Adipose tissue (tissue), 3 donors: Measurements from ENCODE around the gene CST3. TPM values are rescaled to one million over a fixed set of nuclear protein-coding genes. Genes with fewer than 3 reads are reported as not detected.
"Not testable (repeated sequence)": the region's sequence is repeated elsewhere in the genome, so short reads cannot be mapped to it uniquely, and the experiment has no call there.

Source experiments
- H3K27ac ChIP-seq: one replicate; pipeline ENCODE4 v1.5.1; 2013; ENCODE audit warnings: low read depth, low read length
- WGBS, 3 donors: extraction: QIAGEN DNeasy Blood & Tissue Kit; methylation state at CpG; one replicate each; pipeline ENCODE4 v1.1.7; 2013; 5-methylcytosine and 5-hydroxymethylcytosine counted together
- polyA plus RNA-seq, 3 donors: library from polyadenylated mRNA; stranded (reverse); fragments of 200-250 nt; gene quantifications; one replicate each; pipeline ENCODE4 v1.2.3, GENCODE V29; 2013
- donor health status: healthy with polysubstance abuse.
- donor health status: Bipolar disorder and iron deficiency.
- donor health status: healthy.

CST3 gene
- polyA plus RNA-seq, 3 donors: 316 to 1,352 (median 886) TPM

GRCh38 chr20:23620670-23621386 lies 16.9 kb downstream of the CST3 start:
- whole genome bisulfite sequencing, 3 donors: 44 to 82% (median 81%) methylated on average over 11 of the region's 11 CpGs
- not testable (repeated sequence) for H3K27ac ChIP-seq

- H3K27ac ChIP-seq: no peak overlapping the region
- 80 to 89% (median 81%) methylated on average over 5 of the region's 5 CpGs for WGBS, 3 donors
Observed at GRCh38 chr20:23614163-23614562, 23.6 kb downstream of the CST3 start.

- no peak overlapping the region for H3K27ac ChIP-seq
Observed at GRCh38 chr20:23613676-23614075, 24.1 kb downstream of the CST3 start.

GRCh38 chr20:23612396-23612795 lies 25.4 kb downstream of the CST3 start:
- WGBS, 3 donors: 57 to 66% (median 59%) methylated on average over 2 of the region's 2 CpGs
- H3K27ac ChIP-seq: no peak overlapping the region

- H3K27ac ChIP-seq: no peak overlapping the region
- 90 to 94% (median 92%) methylated on average over 5 of the region's 5 CpGs for WGBS, 3 donors
Observed at GRCh38 chr20:23609486-23610109, 28.2 kb downstream of the CST3 start.

- 58 to 85% (median 83%) methylated on average over 18 of the region's 18 CpGs for WGBS, 3 donors
- no peak overlapping the region for H3K27ac ChIP-seq
Observed at GRCh38 chr20:23608251-23608846, 29.4 kb downstream of the CST3 start.

- WGBS, 3 donors: 84 to 96% (median 91%) methylated on average over 10 to 14 of the region's 14 CpGs
- H3K27ac ChIP-seq: no peak overlapping the region
Observed at GRCh38 chr20:23607497-23608245, 30.1 kb downstream of the CST3 start.

GRCh38 chr20:23606652-23607049 lies 31.1 kb downstream of the CST3 start:
- no peak overlapping the region for H3K27ac ChIP-seq
- 8 to 9% (median 9%) methylated on average over 9 of the region's 9 CpGs for whole genome bisulfite sequencing, 3 donors

GRCh38 chr20:23605867-23606651 lies 31.7 kb downstream of the CST3 start, which contains the start of gene CST9:
TSS of gene CST9 (minus strand) at chr20:23605917. CDS start at chr20:23605864, 53 bp downstream.
- WGBS, 3 donors: 53 to 66% (median 64%) methylated on average over 16 of the region's 16 CpGs
- no peak within 1 kb of the TSS for H3K27ac ChIP-seq

- no peak overlapping the region for H3K27ac ChIP-seq
- WGBS, 3 donors: 66 to 80% (median 76%) methylated on average over 1 of the region's 1 CpG
Observed at GRCh38 chr20:23604306-23604705, 33.4 kb downstream of the CST3 start.

- WGBS, 3 donors: 81 to 84% (median 82%) methylated on average over 4 of the region's 4 CpGs
- no peak overlapping the region for H3K27ac ChIP-seq
Observed at GRCh38 chr20:23603321-23603720, 34.4 kb downstream of the CST3 start.

- WGBS, 3 donors: 60 to 69% (median 68%) methylated on average over 6 of the region's 6 CpGs
- no peak overlapping the region for H3K27ac ChIP-seq
Observed at GRCh38 chr20:23602699-23603098, 35.1 kb downstream of the CST3 start.

GRCh38 chr20:23602241-23602640 lies 35.5 kb downstream of the CST3 start:
- WGBS, 3 donors: 24 to 65% (median 43%) methylated on average over 2 of the region's 2 CpGs
- H3K27ac ChIP-seq: no peak overlapping the region

GRCh38 chr20:23601715-23602114 lies 36.0 kb downstream of the CST3 start:
- WGBS, 3 donors: 66 to 80% (median 69%) methylated on average over 4 of the region's 4 CpGs
- no peak overlapping the region for H3K27ac ChIP-seq

- H3K27ac ChIP-seq: no peak overlapping the region
Observed at GRCh38 chr20:23598481-23598880, 39.3 kb downstream of the CST3 start.

GRCh38 chr20:23596579-23597250 lies 41.0 kb downstream of the CST3 start:
- 48 to 49% (median 48%) methylated on average over 2 of the region's 2 CpGs for WGBS, 3 donors
- no peak overlapping the region for H3K27ac ChIP-seq

GRCh38 chr20:23595941-23596340 lies 41.8 kb downstream of the CST3 start:
- H3K27ac ChIP-seq: no peak overlapping the region
- 69 to 85% (median 82%) methylated on average over 1 of the region's 1 CpG for WGBS, 3 donors
